KMS-11 (cell line): ENCODE measurements around the gene TBCD.

Experiments
- H2AFZ ChIP-seq: fragments of 200-600 bp; sonication (generic); 2 replicates; pipeline ENCODE4 v1.6.1; 2016; ENCODE audit warnings: antibody characterized with exemption, mixed run types, low read depth
- H3K27ac ChIP-seq: fragments of 200-600 bp; sonication (generic); 2 replicates; pipeline ENCODE4 v1.6.1; 2016; ENCODE audit warnings: mild to moderate bottlenecking, mixed run types
- H3K27me3 ChIP-seq: fragments of 200-600 bp; sonication (generic); 2 replicates; pipeline ENCODE4 v1.6.1; 2017; ENCODE audit warnings: mild to moderate bottlenecking, low read depth, mixed run types, moderate library complexity; ENCODE audit not compliant: insufficient read depth
- H3K36me3 ChIP-seq: fragments of 200-600 bp; sonication (generic); 2 replicates; pipeline ENCODE4 v1.6.1; 2017; ENCODE audit warnings: mild to moderate bottlenecking, mixed run types; ENCODE audit not compliant: insufficient read depth
- H3K4me1 ChIP-seq: fragments of 200-600 bp; sonication (generic); 2 replicates; pipeline ENCODE4 v1.6.1; 2016; ENCODE audit warnings: mild to moderate bottlenecking, low read depth, mixed run types; ENCODE audit not compliant: poor library complexity, severe bottlenecking
- H3K4me2 ChIP-seq: fragments of 200-600 bp; sonication (generic); 2 replicates; pipeline ENCODE4 v1.7.0; 2016; ENCODE audit warnings: mild to moderate bottlenecking, mixed run types
- H3K4me3 ChIP-seq: fragments of 200-600 bp; sonication (generic); IDR thresholded peaks from 2 replicates; pipeline ENCODE4 v1.6.1; 2017; ENCODE audit warnings: low read depth, low read length, mixed read lengths; ENCODE audit not compliant: insufficient read depth
- H3K79me2 ChIP-seq: fragments of 200-600 bp; sonication (generic); 2 replicates; pipeline ENCODE4 v1.6.1; 2016; ENCODE audit warnings: low read depth, mixed run types; ENCODE audit not compliant: insufficient read depth
- H3K9ac ChIP-seq: fragments of 200-600 bp; sonication (generic); 2 replicates; pipeline ENCODE4 v1.6.1; 2016; ENCODE audit warnings: mild to moderate bottlenecking, mixed run types
- H4K20me1 ChIP-seq: fragments of 200-600 bp; sonication (generic); 2 replicates; pipeline ENCODE4 v1.6.1; 2016; ENCODE audit warnings: mild to moderate bottlenecking, mixed run types; ENCODE audit not compliant: insufficient read depth
- TF ChIP-seq, protein P1 (sequence below): fragments of 200-600 bp; sonication (generic); conservative IDR thresholded peaks from 2 replicates; pipeline ENCODE4 v1.6.1; 2017; ENCODE audit warnings: low read depth, mild to moderate bottlenecking, antibody characterized with exemption, low read length, moderate library complexity, mixed read lengths

The TBCD gene

DNA sequence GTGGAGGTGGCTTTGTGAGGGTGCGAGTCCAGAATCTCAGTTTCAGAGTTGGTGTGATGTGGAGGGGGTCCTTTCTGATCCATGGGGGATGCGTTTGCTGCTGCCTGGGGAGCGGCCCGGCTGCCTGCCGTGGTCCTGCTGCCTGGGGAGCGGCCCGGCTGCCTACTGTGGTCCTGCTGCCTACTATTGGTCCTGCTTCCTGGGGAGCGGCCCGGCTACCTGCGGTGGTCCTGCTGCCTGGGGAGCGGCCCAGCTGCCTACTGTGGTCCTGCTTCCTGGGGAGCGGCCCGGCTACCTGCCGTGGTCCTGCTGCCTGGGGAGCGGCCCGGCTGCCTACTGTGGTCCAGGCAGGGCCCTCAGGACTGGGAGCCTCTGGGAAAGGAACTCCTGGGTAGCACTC is 149.5 kb downstream of the TBCD start:
- Histone ChIP-seq H3K9ac (no peak overlapping the region), H3K27ac (no peak overlapping the region), H3K4me2 (no peak overlapping the region), H3K27me3 (no peaks in the 10 kb centered on the region), H2AFZ (no peak overlapping the region), H3K4me3 (no peak overlapping the region), H4K20me1 (no peaks in the 10 kb centered on the region), H3K79me2 (no peaks in the 10 kb centered on the region), H3K36me3 (no peaks in the 10 kb centered on the region), H3K4me1 (no peaks in the 10 kb centered on the region)
- TF ChIP-seq, protein P1, sequence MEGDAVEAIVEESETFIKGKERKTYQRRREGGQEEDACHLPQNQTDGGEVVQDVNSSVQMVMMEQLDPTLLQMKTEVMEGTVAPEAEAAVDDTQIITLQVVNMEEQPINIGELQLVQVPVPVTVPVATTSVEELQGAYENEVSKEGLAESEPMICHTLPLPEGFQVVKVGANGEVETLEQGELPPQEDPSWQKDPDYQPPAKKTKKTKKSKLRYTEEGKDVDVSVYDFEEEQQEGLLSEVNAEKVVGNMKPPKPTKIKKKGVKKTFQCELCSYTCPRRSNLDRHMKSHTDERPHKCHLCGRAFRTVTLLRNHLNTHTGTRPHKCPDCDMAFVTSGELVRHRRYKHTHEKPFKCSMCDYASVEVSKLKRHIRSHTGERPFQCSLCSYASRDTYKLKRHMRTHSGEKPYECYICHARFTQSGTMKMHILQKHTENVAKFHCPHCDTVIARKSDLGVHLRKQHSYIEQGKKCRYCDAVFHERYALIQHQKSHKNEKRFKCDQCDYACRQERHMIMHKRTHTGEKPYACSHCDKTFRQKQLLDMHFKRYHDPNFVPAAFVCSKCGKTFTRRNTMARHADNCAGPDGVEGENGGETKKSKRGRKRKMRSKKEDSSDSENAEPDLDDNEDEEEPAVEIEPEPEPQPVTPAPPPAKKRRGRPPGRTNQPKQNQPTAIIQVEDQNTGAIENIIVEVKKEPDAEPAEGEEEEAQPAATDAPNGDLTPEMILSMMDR = no peak

DNA sequence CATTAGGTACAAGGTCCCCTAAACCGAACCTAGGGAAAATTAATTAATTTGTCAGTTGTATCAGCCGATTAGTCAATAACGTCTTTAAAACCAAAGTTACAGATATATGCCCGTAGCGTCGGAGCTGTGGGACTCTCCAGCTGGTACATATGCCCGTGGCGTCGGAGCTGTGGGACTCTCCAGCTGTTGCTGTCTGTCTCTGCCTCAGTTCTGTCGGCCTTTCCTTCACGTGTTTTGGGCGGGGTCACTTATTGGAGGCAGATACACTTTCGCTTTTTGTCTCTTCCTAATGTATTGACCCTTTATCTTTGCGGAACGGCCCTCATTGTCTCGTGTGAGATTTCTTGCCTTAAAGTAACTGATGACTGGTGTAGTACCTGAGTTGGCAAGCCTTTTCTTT is 150.0 kb downstream of the TBCD start:
- Histone ChIP-seq H3K4me3 (no peak overlapping the region), H3K36me3 (no peaks in the 10 kb centered on the region), H3K79me2 (no peaks in the 10 kb centered on the region), H3K9ac (no peak overlapping the region), H3K27ac (no peak overlapping the region), H2AFZ (no peak overlapping the region), H3K4me2 (no peak overlapping the region), H3K4me1 (no peaks in the 10 kb centered on the region), H3K27me3 (no peaks in the 10 kb centered on the region), H4K20me1 (no peaks in the 10 kb centered on the region)
- TF ChIP-seq, protein P1 = no peak

DNA sequence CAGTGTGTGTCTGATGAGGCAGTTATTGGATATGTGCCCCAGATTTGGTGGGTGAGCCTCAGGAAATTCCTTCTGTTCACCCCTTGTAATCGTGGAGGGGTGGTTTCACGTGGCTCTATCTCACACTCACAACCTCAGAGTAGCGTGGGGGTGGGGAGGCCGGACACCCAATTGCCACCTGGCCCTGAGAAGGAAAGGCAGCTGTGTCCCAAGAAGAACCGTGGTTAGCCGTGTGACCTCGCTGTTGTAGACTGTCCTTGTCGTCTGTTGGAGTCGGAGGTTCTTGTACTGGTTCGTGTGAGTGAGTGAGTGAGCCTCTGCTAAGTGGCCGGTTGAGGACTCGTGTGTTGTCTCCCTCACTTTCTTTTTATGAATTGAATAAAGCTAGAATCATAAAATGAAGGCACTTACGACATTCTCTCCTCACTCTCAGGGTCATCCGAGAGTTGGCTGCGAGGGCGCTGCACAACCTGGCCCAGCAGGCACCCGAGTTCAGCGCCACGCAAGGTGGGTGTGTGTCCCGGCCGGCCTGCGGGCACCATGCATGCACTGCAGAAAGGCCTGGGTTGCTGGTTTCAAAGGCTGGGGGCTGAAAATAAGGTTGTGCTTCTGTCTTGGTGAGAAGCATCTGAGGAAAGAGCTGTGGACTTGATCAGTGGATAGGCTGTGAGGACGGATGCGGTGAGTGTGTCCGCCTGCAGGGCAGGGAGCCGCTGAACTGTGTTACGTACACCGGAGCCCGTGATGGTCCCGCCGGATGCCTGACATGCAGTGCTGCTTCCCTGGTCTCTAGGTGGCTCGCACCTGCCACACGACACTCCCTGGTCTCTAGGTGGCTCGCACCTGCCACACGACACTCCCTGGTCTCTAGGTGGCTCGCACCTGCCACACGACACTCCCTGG is 151.4 kb downstream of the TBCD start:
- Histone ChIP-seq H3K27ac (no peak overlapping the region), H3K9ac (no peak overlapping the region), H3K4me1 (no peaks in the 10 kb centered on the region), H3K27me3 (no peaks in the 10 kb centered on the region), H3K79me2 (no peaks in the 10 kb centered on the region), H2AFZ (no peak overlapping the region), H3K36me3 (no peaks in the 10 kb centered on the region), H3K4me3 (no peak overlapping the region), H4K20me1 (no peaks in the 10 kb centered on the region), H3K4me2 (no peak overlapping the region)
- TF ChIP-seq, protein P1 = no peak

DNA sequence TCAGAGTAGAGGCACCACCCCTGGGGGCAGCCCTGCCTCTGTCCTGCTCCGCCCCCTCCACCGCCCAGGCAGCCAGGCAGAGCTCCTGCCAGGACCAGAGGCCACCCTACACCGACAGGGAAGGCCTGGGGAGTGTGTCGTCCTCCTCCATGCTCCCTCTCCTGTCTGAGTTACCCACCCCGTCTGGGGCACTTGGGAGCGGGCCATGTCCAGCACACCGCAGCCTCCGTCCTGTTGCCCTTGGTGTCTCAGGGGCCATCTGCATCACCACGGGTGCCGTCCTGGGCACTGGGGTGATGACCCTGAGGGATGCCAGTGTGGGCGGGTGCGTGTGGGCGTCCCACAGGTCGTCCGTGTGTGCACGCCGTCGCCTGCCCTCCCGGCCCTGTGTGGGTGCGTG is 153.3 kb downstream of the TBCD start:
- H3K4me2 ChIP-seq = no peak overlapping the region
- H3K9ac ChIP-seq = no peak overlapping the region
- no peak overlapping the region for H3K4me3 ChIP-seq
- TF ChIP-seq, protein P1 = no peak
- H2AFZ ChIP-seq = no peak overlapping the region
- no peaks in the 10 kb centered on the region for H3K79me2 ChIP-seq
- no peaks in the 10 kb centered on the region for H4K20me1 ChIP-seq
- H3K36me3 ChIP-seq = no peaks in the 10 kb centered on the region
- H3K27ac ChIP-seq = no peak overlapping the region
- no peaks in the 10 kb centered on the region for H3K27me3 ChIP-seq
- H3K4me1 ChIP-seq = no peaks in the 10 kb centered on the region
